ENCODE results near the gene RMI1.
"Not testable (repeated sequence)": the region's sequence is repeated elsewhere in the genome, so short reads cannot be mapped to it uniquely, and the experiment has no call there.

The RMI1 gene

DNA sequence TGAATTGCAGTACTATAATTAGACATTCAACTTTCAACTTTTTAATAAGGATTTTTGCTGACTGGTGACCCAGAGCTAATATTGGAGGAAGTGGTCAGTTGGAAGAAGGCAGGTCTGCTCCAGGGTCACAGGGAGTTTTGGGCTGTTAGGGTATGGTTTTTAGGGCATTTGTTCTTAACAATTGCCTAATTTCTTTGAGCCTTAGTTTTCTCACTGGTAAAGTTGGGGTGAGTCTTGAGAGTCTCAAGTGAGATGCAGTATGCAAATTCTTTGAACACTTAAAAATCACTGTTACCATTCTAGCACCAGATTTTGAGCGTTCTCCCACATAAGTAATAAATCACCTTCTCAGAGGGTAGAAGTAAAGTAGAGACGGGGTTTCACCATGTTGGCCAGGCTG, 50.9 kb downstream of the RMI1 start:
- no peaks in the 10 kb centered on the region for H3K27me3 ChIP-seq (ENCODE audit: insufficient read depth, low read length)
- H3K9me3 ChIP-seq (ENCODE audit: insufficient read depth, low read depth, low read length), result no peaks in the 10 kb centered on the region
- no peak overlapping the region for H3K4me3 ChIP-seq (ENCODE audit: low read length)
- H3K36me3 ChIP-seq (ENCODE audit: insufficient read depth, low read depth, low read length), result no peaks in the 10 kb centered on the region
- H3K9ac ChIP-seq (ENCODE audit: low read depth, low read length), result no peak overlapping the region
- no peaks in the 10 kb centered on the region for H3K4me1 ChIP-seq (ENCODE audit: insufficient read depth, low read length)
- no peak overlapping the region for H3K27ac ChIP-seq (ENCODE audit: low read length)

DNA sequence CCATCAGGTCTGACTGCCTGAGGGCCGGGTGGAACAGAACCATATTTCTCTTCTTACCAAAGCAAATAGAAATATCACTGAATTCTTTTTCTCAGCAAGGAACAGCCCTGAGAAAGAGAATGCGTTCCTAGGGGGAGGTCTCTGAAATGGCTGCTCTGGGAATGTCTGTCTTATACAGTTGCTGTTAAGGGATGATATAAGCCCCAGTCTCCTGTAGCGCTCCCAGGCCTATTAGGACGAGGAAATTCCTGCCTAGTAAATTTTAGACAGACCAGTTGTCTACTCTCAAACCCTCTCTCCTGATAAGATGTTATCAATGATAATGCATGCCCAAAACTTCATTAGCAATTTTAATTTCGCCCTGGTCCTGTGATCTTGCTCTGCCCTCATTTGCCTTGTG, 61.3 kb downstream of the RMI1 start:
- not testable (repeated sequence) for H3K4me3 ChIP-seq (ENCODE audit: low read length); H3K27me3 ChIP-seq (ENCODE audit: insufficient read depth, low read length); H3K9ac ChIP-seq (ENCODE audit: low read depth, low read length); H3K4me1 ChIP-seq (ENCODE audit: insufficient read depth, low read length); H3K36me3 ChIP-seq (ENCODE audit: insufficient read depth, low read depth, low read length); H3K9me3 ChIP-seq (ENCODE audit: insufficient read depth, low read depth, low read length); H3K27ac ChIP-seq (ENCODE audit: low read length)

DNA sequence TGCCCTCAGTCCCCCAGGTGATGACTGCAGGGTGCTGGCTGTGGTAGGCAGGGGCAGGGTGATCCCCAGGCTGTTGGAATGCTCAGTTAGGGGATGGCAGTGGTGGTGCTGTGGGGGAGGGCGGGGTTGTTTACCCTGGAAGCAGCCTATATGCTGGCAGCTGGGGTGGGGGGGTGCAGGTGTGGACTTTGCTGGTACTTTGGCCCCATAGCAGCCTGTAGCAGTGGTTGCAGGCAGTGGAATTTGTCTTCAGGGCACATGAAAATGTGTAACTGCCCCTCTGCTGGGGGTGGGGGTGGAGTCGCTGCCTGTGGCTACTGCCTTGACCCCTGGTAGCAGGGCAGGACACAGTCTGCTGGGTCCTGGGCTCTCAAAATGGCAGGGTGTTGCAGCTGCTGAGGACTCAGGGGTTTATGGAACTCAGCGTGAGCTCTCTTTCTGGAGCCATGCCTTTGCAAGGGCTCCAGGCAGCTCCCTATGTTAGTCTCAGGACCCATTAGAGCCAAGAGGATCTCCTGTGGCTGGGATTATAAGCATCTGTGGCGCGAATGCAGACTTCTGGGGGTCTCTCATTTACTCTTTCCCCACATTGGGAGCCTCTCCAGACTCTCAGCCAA, 65.0 kb downstream of the RMI1 start:
- no peaks in the 10 kb centered on the region for H3K27me3 ChIP-seq (ENCODE audit: insufficient read depth, low read length)
- H3K9me3 ChIP-seq (ENCODE audit: insufficient read depth, low read depth, low read length), result no peaks in the 10 kb centered on the region
- H3K4me3 ChIP-seq (ENCODE audit: low read length), result no peak overlapping the region
- H3K9ac ChIP-seq (ENCODE audit: low read depth, low read length), result no peak overlapping the region; the same call in 1 of the 2 replicates
- H3K4me1 ChIP-seq (ENCODE audit: insufficient read depth, low read length), result no peaks in the 10 kb centered on the region
- H3K27ac ChIP-seq (ENCODE audit: low read length), result no peak overlapping the region
- H3K36me3 ChIP-seq (ENCODE audit: insufficient read depth, low read depth, low read length), result no peaks in the 10 kb centered on the region
